Upper lobe of left lung (tissue), 4 donors: Measurements from ENCODE around the gene CACNA2D1.
A peak's percentile ranks its signal among the peaks of the same experiment; 100 is the strongest.

ENCODE experiments used
- CTCF ChIP-seq, 6 experiments: fragments of 450-650 bp in 4 of 6; fragments of 200-600 bp in 2 of 6; sonication (generic) in 2 of 6; IDR thresholded peaks; one replicate each; pipeline ENCODE4 v1.5.1; 2016 to 2019; ENCODE audit warnings: antibody characterized with exemption in 6 of 6
- EP300 ChIP-seq, 4 donors: sonication (generic); formaldehyde crosslinking; IDR thresholded peaks; one replicate each; pipeline ENCODE4 v1.5.1; 2017; ENCODE audit warnings: antibody characterized with exemption in 4 of 4, control low read depth in 2 of 4
- POLR2AphosphoS5 ChIP-seq, 2 donors: sonication (generic); formaldehyde crosslinking; IDR thresholded peaks; one replicate each; pipeline ENCODE4 v1.5.1; 2017; ENCODE audit warnings: antibody characterized with exemption in 2 of 2

- peak in 1 of 6 experiments; percentile 18 for TF ChIP-seq CTCF (IDR thresholded peaks at IDR 0.05)
- no peak for TF ChIP-seq EP300 (IDR thresholded peaks at IDR 0.05)
- no peak for TF ChIP-seq POLR2AphosphoS5 (IDR thresholded peaks at IDR 0.05)
Observed at GRCh38 chr7:82444220-82444909, 788 bp upstream of the CACNA2D1 start.
